K562 (cell line): ENCODE measurements around the gene AGAP1. TPM values are rescaled to one million over a fixed set of nuclear protein-coding genes. Genes with fewer than 3 reads are reported as not detected.

Source experiments
- ATAC-seq: fragments of 200-7000 bp; cut with Tn5 transposase; 3 replicates; pipeline ENCODE4 v1.9.1; 2020; ENCODE audit warnings: moderate library complexity
- BruUV-seq: library from RNA; stranded (reverse); fragments of 400-500 nt; replicated peaks from 2 replicates; lab custom pipeline; 2021; lab: Mats Ljungman, UMichigan
- CTCF ChIA-PET: fragments of 300-600 bp; formaldehyde crosslinking; extraction: SDS; loops from one replicate; lab custom pipeline; 2021; ENCODE audit warnings: low intra/inter-chr PET ratio; lab: Yijun Ruan, JAX
- POLR2A ChIA-PET: fragments of 300-600, 350-650 bp; sonication (Branson Sonifier 250); formaldehyde crosslinking; extraction: SDS; loops from one replicate; lab custom pipeline; 2021; ENCODE audit warnings: antibody characterized with exemption, inconsistent platforms; lab: Yijun Ruan, JAX
- DNase-seq, 4 experiments: peaks; one replicate each; pipeline versions ENCODE4 v3.0.0 to v3.0.0-alpha.2; 2011 to 2018; ENCODE audit warnings: low spot score in 3 of 4, mixed read lengths in 3 of 4; ENCODE audit errors: extremely low read depth in 1 of 4
- FAIRE-seq: peaks from 2 replicates; lab custom pipeline; 2011; peaks lifted over from hg19 to GRCh38; lab: Jason Lieb, UNC
- H2AFZ ChIP-seq: 2 replicates; pipeline ENCODE4 v1.6.0; 2011; ENCODE audit warnings: low read depth, low read length, control low read depth, inconsistent platforms
- H3K27ac ChIP-seq: fragments of 200-600 bp; 3 replicates; pipeline ENCODE4 v1.8.0; 2011; ENCODE audit warnings: low read depth, mild to moderate bottlenecking, control low read depth, inconsistent platforms, low read length, moderate library complexity, mixed read lengths; ENCODE audit errors: extremely low read depth
- H3K27me3 ChIP-seq, 2 experiments: fragments of 300-600 bp in 1 of 2; 2 replicates in 1 of 2; 3 replicates in 1 of 2; pipeline versions ENCODE4 v1.6.0 to v1.8.0; 2011; ENCODE audit warnings: inconsistent platforms in 2 of 2, low read length in 2 of 2, mild to moderate bottlenecking in 1 of 2, mixed read lengths in 1 of 2, moderate library complexity in 1 of 2; ENCODE audit not compliant: control insufficient read depth in 2 of 2, insufficient read depth in 2 of 2
- H3K36me3 ChIP-seq: fragments of 300-600 bp; 3 replicates; pipeline ENCODE4 v1.8.0; 2011; ENCODE audit warnings: mild to moderate bottlenecking, low read length, inconsistent platforms; ENCODE audit not compliant: control insufficient read depth, insufficient read depth
- H3K4me1 ChIP-seq, 2 experiments: fragments of 200-600 bp in 1 of 2; replicated peaks in 1 of 2; 2 replicates in 1 of 2; 3 replicates in 1 of 2; pipeline versions ENCODE4 v1.5.1 to v1.8.0; 2011; ENCODE audit warnings: inconsistent platforms in 2 of 2, low read length in 2 of 2, mild to moderate bottlenecking in 1 of 2, mixed read lengths in 1 of 2, moderate library complexity in 1 of 2; ENCODE audit not compliant: control insufficient read depth in 2 of 2, insufficient read depth in 2 of 2
- H3K4me2 ChIP-seq: 2 replicates; pipeline ENCODE4 v1.6.1; 2011; ENCODE audit warnings: low read length, control low read depth, inconsistent platforms, mixed read lengths; ENCODE audit not compliant: insufficient read depth
- H3K4me3 ChIP-seq: fragments of 200-600 bp; sonication (generic), shearing (Covaris generic); 2 replicates; pipeline ENCODE4 v1.5.1; 2016; ENCODE audit warnings: control low read depth, inconsistent platforms
- H3K79me2 ChIP-seq: fragments of 200-600 bp; 3 replicates; pipeline ENCODE4 v1.8.0; 2011; ENCODE audit warnings: low read length, inconsistent platforms; ENCODE audit not compliant: control insufficient read depth, insufficient read depth
- H3K9ac ChIP-seq, 2 experiments: 2 replicates each; pipeline versions ENCODE4 v1.6.0 to v1.6.1; 2011; ENCODE audit warnings: low read depth in 2 of 2, low read length in 2 of 2, control low read depth in 1 of 2, inconsistent platforms in 1 of 2, mild to moderate bottlenecking in 1 of 2, mixed read lengths in 1 of 2; ENCODE audit not compliant: insufficient read depth in 1 of 2
- H3K9me1 ChIP-seq: one replicate; pipeline ENCODE4 v1.6.0; 2011; ENCODE audit warnings: inconsistent platforms, mild to moderate bottlenecking, low read length, moderate library complexity; ENCODE audit not compliant: control insufficient read depth, insufficient read depth
- H3K9me3 ChIP-seq: replicated peaks from 2 replicates; pipeline ENCODE4 v1.5.1; 2011; ENCODE audit warnings: low read depth, low read length, inconsistent platforms; ENCODE audit not compliant: control insufficient read depth, insufficient read depth
- H4K20me1 ChIP-seq: replicated peaks from 2 replicates; pipeline ENCODE4 v1.6.1; 2011; ENCODE audit warnings: low read length, inconsistent platforms, mixed read lengths; ENCODE audit not compliant: control insufficient read depth, insufficient read depth
- ARID3A ChIP-seq: IDR thresholded peaks from 2 replicates; pipeline ENCODE4 v1.6.1; 2012; ENCODE audit warnings: low read depth, low read length, improper control_type of control experiment, borderline replicate concordance
- ATF7 ChIP-seq: fragments of 450-650 bp; IDR thresholded peaks from 2 replicates; pipeline ENCODE4 v1.7.1; 2014; ENCODE audit warnings: mild to moderate bottlenecking, moderate library complexity
- ETV5 ChIP-seq: sonication (generic); formaldehyde crosslinking; IDR thresholded peaks from 2 replicates; pipeline ENCODE4 v1.4.0; 2020; ENCODE audit warnings: low read depth, mild to moderate bottlenecking, missing genetic modification reagents
- KAT2B ChIP-seq: IDR thresholded peaks from one replicate; pipeline ENCODE4 v1.6.1; 2012; ENCODE audit warnings: low read depth, mild to moderate bottlenecking, control low read depth, inconsistent platforms, low read length, moderate library complexity
- KDM5B ChIP-seq: fragments of 200-600 bp; sonication (generic); IDR thresholded peaks from 2 replicates; pipeline ENCODE4 v1.6.1; 2012; ENCODE audit warnings: low read depth, mild to moderate bottlenecking, moderate library complexity, low read length, control low read depth, inconsistent platforms; ENCODE audit not compliant: insufficient replicate concordance
- SNRNP70 ChIP-seq: fragments of 200-400 bp; formaldehyde crosslinking; optimal IDR thresholded peaks from 2 replicates; pipeline ENCODE3; 2017; ENCODE audit warnings: low read depth, low read length
- TOE1 ChIP-seq, 2 experiments: fragments of 450-650 bp in 1 of 2; sonication (generic) in 1 of 2; formaldehyde crosslinking in 1 of 2; IDR thresholded peaks; 2 replicates each; pipeline versions ENCODE4 v1.7.1 to v1.8.0; 2016 to 2022; ENCODE audit warnings: borderline replicate concordance in 2 of 2, mild to moderate bottlenecking in 2 of 2, antibody characterized with exemption in 1 of 2, inconsistent platforms in 1 of 2, low read depth in 1 of 2, missing genetic modification reagents in 1 of 2, moderate library complexity in 1 of 2
- XRCC3 ChIP-seq: fragments of 450-650 bp; IDR thresholded peaks from 2 replicates; pipeline ENCODE4 v1.6.1; 2017; ENCODE audit warnings: mild to moderate bottlenecking, moderate library complexity
- ZNF146 ChIP-seq: IDR thresholded peaks from one replicate; pipeline ENCODE4 v1.6.1; 2018; ENCODE audit warnings: missing compliant biosample characterization; ENCODE audit not compliant: unreplicated experiment
- ZNF561 ChIP-seq: fragments of 450-650 bp; formaldehyde crosslinking; conservative IDR thresholded peaks from 2 replicates; pipeline ENCODE4 v1.4.0; 2020; ENCODE audit warnings: mild to moderate bottlenecking, moderate library complexity
- ZNF766 ChIP-seq: fragments of 200-800 bp; sonication (Bioruptor generic); conservative IDR thresholded peaks from 2 replicates; pipeline ENCODE4 v1.6.1; 2016; ENCODE audit warnings: missing genetic modification characterization, missing compliant biosample characterization
- WGBS: fragments of 100-300 bp; shearing (Covaris generic); methylation state at CpG from one replicate; pipeline ENCODE4 v1.1.6; 2016; ENCODE audit warnings: low coverage, mixed read lengths; ENCODE audit not compliant: insufficient coverage; ENCODE audit errors: missing lambda C conversion rate; 5-methylcytosine and 5-hydroxymethylcytosine counted together
- in situ Hi-C: fragments of 300-500 bp; cut with MboI; formaldehyde crosslinking; loops from 4 replicates; pipeline ENCODE4 v1.15.0; 2018; ENCODE audit warnings: inconsistent platforms, mixed read lengths
- intact Hi-C: fragments of 100-400 bp; cut with micrococcal nuclease; formaldehyde crosslinking; loops from 2 replicates; pipeline ENCODE4 v1.14.2; 2022
- polyA plus RNA-seq, 8 experiments: library from polyadenylated mRNA; depleted of rRNA in 4 of 8; stranded (reverse) in 5 of 8; unstranded in 3 of 8; fragments of >200 nt; fragmentation: Nextera tagmentation in 2 of 8; fragmentation: Illumina TruSeq in 1 of 8; extraction: Ambion mirVana in 2 of 8; extraction: Trizol in 1 of 8; gene quantifications; 2 replicates each; pipeline versions ENCODE4 v1.2.1 to v1.2.3, GENCODE V29; 2011 to 2014; ENCODE audit warnings: inconsistent platforms in 1 of 8, missing spikeins in 1 of 8
- total RNA-seq, 7 experiments: library from RNA; depleted of rRNA in 6 of 7; stranded (reverse); fragments of >200 nt in 6 of 7; fragmentation: Illumina TruSeq in 2 of 7; extraction: Trizol in 2 of 7; gene quantifications; 2 replicates each; pipeline versions ENCODE4 v1.2.1 to v1.2.3, GENCODE V29; 2011 to 2021; ENCODE audit warnings: low replicate concordance in 1 of 7
- TF ChIP-seq, protein P1 (sequence below): fragments of 450-650 bp; IDR thresholded peaks from 2 replicates; pipeline ENCODE4 v1.6.1; 2016; ENCODE audit warnings: low read depth, mild to moderate bottlenecking, moderate library complexity
- TF ChIP-seq, protein P2 (sequence below): fragments of 450-650 bp; IDR thresholded peaks from 2 replicates; pipeline ENCODE4 v1.6.1; 2017; ENCODE audit warnings: antibody characterized with exemption
- TF ChIP-seq, protein P3 (sequence below): fragments of 250-450 bp; sonication (Bioruptor Pico); IDR thresholded peaks from 2 replicates; pipeline ENCODE4 v1.4.0; 2020; ENCODE audit warnings: mild to moderate bottlenecking, moderate library complexity

The AGAP1 gene
- total and polyA plus RNA-seq, 9 of the 15 experiments (the other 6 are each of a cell fraction or from before 2014, with no cell fraction given) = 1.3 to 24.0 (median 10.6) TPM

- TF ChIP-seq, protein P1, sequence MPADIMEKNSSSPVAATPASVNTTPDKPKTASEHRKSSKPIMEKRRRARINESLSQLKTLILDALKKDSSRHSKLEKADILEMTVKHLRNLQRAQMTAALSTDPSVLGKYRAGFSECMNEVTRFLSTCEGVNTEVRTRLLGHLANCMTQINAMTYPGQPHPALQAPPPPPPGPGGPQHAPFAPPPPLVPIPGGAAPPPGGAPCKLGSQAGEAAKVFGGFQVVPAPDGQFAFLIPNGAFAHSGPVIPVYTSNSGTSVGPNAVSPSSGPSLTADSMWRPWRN = no peak
- TF ChIP-seq SNRNP70 = no peak
- TF ChIP-seq ZNF766 (CRISPR knock-in tag) = no peak
- no peak for TF ChIP-seq XRCC3
These were observed 371.1 kb downstream of the AGAP1 start (continued) for GRCh38 chr2:235864733-235865515.

DNA sequence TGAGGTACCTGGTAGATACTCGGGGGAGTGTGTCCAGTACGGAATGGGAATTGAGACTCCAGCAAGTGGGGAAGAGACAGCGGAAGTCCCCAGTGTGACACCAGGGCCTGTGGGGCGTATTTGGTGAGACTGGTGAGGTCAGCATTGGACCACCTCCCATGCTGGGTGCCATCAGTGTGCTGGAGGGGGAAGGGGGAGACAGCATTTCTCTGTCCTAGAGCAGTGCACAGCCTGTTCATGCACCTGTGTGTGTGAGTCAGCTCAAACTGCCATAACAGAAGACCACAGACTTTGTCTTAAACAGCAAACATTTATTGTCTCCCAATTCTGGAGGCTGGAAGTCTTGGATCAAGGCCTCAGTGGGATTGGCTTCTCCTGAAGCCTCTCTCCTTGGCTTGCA, 372.5 kb downstream of the AGAP1 start:
- Histone ChIP-seq H3K27me3 (no peaks in the 10 kb centered on the region), H3K9ac (no peak overlapping the region), H3K9me3 (no peaks in the 10 kb centered on the region), H3K9me1 (no peaks in the 10 kb centered on the region), H3K4me2 (no peak overlapping the region), H3K36me3 (no peaks in the 10 kb centered on the region), H3K4me1 (no peaks in the 10 kb centered on the region), H3K79me2 (no peaks in the 10 kb centered on the region), H3K4me3 (no peak overlapping the region), H4K20me1 (no peaks in the 10 kb centered on the region), H3K27ac (no peak overlapping the region), H2AFZ (no peak overlapping the region)
- WGBS = no CpG with 5 or more reads among the region's 4 CpGs
- DNase-seq (no peak), FAIRE-seq (no peak), ATAC-seq (no peak)
- ChIA-PET POLR2A (interaction anchor here (0.7 kb wide), 1 partner anchor 13 kb away, joined by 3 read pairs; no protein-coding TSS in a partner anchor), CTCF (no interaction called here)
- intact Hi-C loops (no loop called here), in situ Hi-C loops (no loop called here)
- BruUV-seq = no TSS peak
- TF ChIP-seq, protein P2, sequence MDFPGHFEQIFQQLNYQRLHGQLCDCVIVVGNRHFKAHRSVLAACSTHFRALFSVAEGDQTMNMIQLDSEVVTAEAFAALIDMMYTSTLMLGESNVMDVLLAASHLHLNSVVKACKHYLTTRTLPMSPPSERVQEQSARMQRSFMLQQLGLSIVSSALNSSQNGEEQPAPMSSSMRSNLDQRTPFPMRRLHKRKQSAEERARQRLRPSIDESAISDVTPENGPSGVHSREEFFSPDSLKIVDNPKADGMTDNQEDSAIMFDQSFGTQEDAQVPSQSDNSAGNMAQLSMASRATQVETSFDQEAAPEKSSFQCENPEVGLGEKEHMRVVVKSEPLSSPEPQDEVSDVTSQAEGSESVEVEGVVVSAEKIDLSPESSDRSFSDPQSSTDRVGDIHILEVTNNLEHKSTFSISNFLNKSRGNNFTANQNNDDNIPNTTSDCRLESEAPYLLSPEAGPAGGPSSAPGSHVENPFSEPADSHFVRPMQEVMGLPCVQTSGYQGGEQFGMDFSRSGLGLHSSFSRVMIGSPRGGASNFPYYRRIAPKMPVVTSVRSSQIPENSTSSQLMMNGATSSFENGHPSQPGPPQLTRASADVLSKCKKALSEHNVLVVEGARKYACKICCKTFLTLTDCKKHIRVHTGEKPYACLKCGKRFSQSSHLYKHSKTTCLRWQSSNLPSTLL = no peak
- no peak for TF ChIP-seq ZNF561
- TF ChIP-seq KAT2B = no peak
- no peak for TF ChIP-seq ZNF146
- no peak for TF ChIP-seq TOE1 (IDR thresholded peaks at IDR 0.05; ENCODE audit: borderline replicate concordance)
- TF ChIP-seq TOE1 (CRISPR knock-in tag; IDR thresholded peaks at IDR 0.05; ENCODE audit: borderline replicate concordance, low read depth) = no peak
- TF ChIP-seq ETV5 (CRISPR knock-in tag) = no peak
- TF ChIP-seq KDM5B = no peak
- TF ChIP-seq, protein P3, sequence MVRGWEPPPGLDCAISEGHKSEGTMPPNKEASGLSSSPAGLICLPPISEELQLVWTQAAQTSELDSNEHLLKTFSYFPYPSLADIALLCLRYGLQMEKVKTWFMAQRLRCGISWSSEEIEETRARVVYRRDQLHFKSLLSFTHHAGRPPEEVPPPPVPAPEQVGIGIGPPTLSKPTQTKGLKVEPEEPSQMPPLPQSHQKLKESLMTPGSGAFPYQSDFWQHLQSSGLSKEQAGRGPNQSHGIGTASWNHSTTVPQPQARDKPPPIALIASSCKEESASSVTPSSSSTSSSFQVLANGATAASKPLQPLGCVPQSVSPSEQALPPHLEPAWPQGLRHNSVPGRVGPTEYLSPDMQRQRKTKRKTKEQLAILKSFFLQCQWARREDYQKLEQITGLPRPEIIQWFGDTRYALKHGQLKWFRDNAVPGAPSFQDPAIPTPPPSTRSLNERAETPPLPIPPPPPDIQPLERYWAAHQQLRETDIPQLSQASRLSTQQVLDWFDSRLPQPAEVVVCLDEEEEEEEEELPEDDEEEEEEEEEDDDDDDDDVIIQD (CRISPR knock-in tag) = no peak
- TF ChIP-seq ARID3A = no peak
- TF ChIP-seq ATF7 = no peak
